SK-N-SH treated with all-trans-retinoic acid at 6 μM for 48 hours (cell line): Measurements from ENCODE around the gene CENPQ.
A peak's percentile ranks its signal among the peaks of the same experiment; 100 is the strongest.

Source experiments
- ATAC-seq: fragments of 200-7000 bp; cut with Tn5 transposase; 3 replicates; pipeline ENCODE4 v1.9.1; 2020; ENCODE audit warnings: mild to moderate bottlenecking, moderate library complexity
- BACH2 ChIP-seq: fragments of 250-450 bp; sonication (Bioruptor Pico); IDR thresholded peaks from 2 replicates; pipeline ENCODE4 v1.9.0; 2021; ENCODE audit warnings: mild to moderate bottlenecking, borderline replicate concordance
- CSDC2 ChIP-seq: fragments of 250-450 bp; sonication (Bioruptor Pico); IDR thresholded peaks from 2 replicates; pipeline ENCODE4 v1.5.0; 2020; ENCODE audit warnings: mild to moderate bottlenecking, moderate library complexity
- ISL1 ChIP-seq: fragments of 250-450 bp; sonication (Bioruptor Pico); IDR thresholded peaks from 2 replicates; pipeline ENCODE4 v2.1.2; 2022; ENCODE audit warnings: mild to moderate bottlenecking, moderate library complexity
- RARB ChIP-seq: fragments of 250-450 bp; sonication (Bioruptor Pico); IDR thresholded peaks from 2 replicates; pipeline ENCODE4 v1.8.0; 2021; ENCODE audit warnings: mild to moderate bottlenecking, moderate library complexity
- SNAI2 ChIP-seq: fragments of 250-450 bp; sonication (Bioruptor Pico); IDR thresholded peaks from 2 replicates; pipeline ENCODE4 v1.5.0; 2020; ENCODE audit warnings: mild to moderate bottlenecking, moderate library complexity
- TCF4 ChIP-seq: fragments of 250-450 bp; sonication (Bioruptor Pico); IDR thresholded peaks from 2 replicates; pipeline ENCODE4 v1.8.0; 2021; ENCODE audit warnings: mild to moderate bottlenecking, moderate library complexity, borderline replicate concordance
- TOX ChIP-seq: fragments of 250-450 bp; sonication (Bioruptor Pico); IDR thresholded peaks from 2 replicates; pipeline ENCODE4 v1.8.0; 2021; ENCODE audit warnings: mild to moderate bottlenecking, moderate library complexity, borderline replicate concordance
- ZC3H10 ChIP-seq: fragments of 250-450 bp; sonication (Bioruptor Pico); IDR thresholded peaks from 2 replicates; pipeline ENCODE4 v1.5.1; 2021; ENCODE audit warnings: mild to moderate bottlenecking, moderate library complexity
- ZFP3 ChIP-seq: fragments of 250-450 bp; sonication (Bioruptor Pico); IDR thresholded peaks from 2 replicates; pipeline ENCODE4 v1.5.0; 2020; ENCODE audit warnings: mild to moderate bottlenecking, moderate library complexity
- ZNF565 ChIP-seq: fragments of 450-650 bp; formaldehyde crosslinking; conservative IDR thresholded peaks from 2 replicates; pipeline ENCODE4 v1.5.0; 2020; ENCODE audit warnings: low read depth, mild to moderate bottlenecking, moderate library complexity
- ZNF70 ChIP-seq: fragments of 450-650 bp; formaldehyde crosslinking; IDR thresholded peaks from 2 replicates; pipeline ENCODE4 v1.5.0; 2020; ENCODE audit warnings: mild to moderate bottlenecking, moderate library complexity
- ZNF8 ChIP-seq: fragments of 450-650 bp; formaldehyde crosslinking; IDR thresholded peaks from 2 replicates; pipeline ENCODE4 v1.5.0; 2020; ENCODE audit warnings: mild to moderate bottlenecking, moderate library complexity
- TF ChIP-seq, protein P1 (sequence below): fragments of 250-450 bp; sonication (Bioruptor Pico); IDR thresholded peaks from 2 replicates; pipeline ENCODE4 v1.8.0; 2020; ENCODE audit warnings: mild to moderate bottlenecking, moderate library complexity, borderline replicate concordance
- TF ChIP-seq, protein P2 (sequence below): fragments of 250-450 bp; sonication (Bioruptor Pico); IDR thresholded peaks from 2 replicates; pipeline ENCODE4 v1.8.0; 2021; ENCODE audit warnings: low read depth, mild to moderate bottlenecking, moderate library complexity, borderline replicate concordance
- TF ChIP-seq, protein P3 (sequence below): fragments of 250-450 bp; sonication (Bioruptor Pico); IDR thresholded peaks from 2 replicates; pipeline ENCODE4 v1.5.1; 2021; ENCODE audit warnings: mild to moderate bottlenecking, moderate library complexity
- TF ChIP-seq, protein P4 (sequence below): fragments of 250-450 bp; sonication (Bioruptor Pico); IDR thresholded peaks from 2 replicates; pipeline ENCODE4 v1.5.1; 2020; ENCODE audit warnings: low read depth, mild to moderate bottlenecking, moderate library complexity

CENPQ gene, protein sequence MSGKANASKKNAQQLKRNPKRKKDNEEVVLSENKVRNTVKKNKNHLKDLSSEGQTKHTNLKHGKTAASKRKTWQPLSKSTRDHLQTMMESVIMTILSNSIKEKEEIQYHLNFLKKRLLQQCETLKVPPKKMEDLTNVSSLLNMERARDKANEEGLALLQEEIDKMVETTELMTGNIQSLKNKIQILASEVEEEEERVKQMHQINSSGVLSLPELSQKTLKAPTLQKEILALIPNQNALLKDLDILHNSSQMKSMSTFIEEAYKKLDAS

DNA sequence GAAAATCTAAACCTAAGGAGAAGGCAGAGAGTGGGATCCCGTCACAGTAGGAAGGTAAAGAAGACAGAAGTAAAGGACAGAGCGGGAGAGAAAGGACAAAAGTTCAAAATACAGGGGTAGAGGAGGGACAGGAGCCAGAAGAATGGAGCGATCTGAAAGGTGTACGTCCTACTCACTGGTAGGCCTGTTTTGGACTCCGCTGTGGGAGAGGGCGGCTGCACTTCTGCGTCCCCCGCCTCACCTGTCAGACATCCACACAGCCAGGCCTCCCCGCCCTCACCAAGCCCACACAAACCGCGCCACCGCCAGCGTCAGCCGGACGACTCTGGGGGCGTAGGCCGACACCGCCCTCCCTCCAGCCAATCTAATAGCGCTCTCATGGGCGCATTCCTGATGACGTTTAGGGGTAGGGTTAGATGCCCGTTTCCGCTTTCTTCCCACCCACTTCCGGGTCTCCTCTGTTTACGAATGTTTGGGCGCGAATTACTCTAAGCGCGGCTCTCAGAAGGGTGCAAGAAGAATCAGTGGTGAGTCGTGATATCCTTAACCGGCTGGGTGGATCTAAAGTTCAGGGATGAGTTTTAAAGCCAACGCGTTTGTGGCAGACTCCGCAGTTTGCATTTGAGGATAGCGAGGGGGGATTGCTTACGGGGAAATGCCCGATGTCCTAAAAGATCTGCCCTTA is at the start of gene CENPQ, which contains the start of gene MMUT:
Gene CENPQ (plus strand): TSS at position 444 of the 685 bp plus-strand sequence. CDS start 6,807 bp downstream, outside the sequence.
Gene MMUT (minus strand): TSS at position 327 of the 685 bp plus-strand sequence. CDS start 3,787 bp downstream, outside the sequence.
- TF ChIP-seq, protein P1, sequence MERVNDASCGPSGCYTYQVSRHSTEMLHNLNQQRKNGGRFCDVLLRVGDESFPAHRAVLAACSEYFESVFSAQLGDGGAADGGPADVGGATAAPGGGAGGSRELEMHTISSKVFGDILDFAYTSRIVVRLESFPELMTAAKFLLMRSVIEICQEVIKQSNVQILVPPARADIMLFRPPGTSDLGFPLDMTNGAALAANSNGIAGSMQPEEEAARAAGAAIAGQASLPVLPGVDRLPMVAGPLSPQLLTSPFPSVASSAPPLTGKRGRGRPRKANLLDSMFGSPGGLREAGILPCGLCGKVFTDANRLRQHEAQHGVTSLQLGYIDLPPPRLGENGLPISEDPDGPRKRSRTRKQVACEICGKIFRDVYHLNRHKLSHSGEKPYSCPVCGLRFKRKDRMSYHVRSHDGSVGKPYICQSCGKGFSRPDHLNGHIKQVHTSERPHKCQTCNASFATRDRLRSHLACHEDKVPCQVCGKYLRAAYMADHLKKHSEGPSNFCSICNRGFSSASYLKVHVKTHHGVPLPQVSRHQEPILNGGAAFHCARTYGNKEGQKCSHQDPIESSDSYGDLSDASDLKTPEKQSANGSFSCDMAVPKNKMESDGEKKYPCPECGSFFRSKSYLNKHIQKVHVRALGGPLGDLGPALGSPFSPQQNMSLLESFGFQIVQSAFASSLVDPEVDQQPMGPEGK (CRISPR knock-in tag) = no peak
- TF ChIP-seq, protein P2, sequence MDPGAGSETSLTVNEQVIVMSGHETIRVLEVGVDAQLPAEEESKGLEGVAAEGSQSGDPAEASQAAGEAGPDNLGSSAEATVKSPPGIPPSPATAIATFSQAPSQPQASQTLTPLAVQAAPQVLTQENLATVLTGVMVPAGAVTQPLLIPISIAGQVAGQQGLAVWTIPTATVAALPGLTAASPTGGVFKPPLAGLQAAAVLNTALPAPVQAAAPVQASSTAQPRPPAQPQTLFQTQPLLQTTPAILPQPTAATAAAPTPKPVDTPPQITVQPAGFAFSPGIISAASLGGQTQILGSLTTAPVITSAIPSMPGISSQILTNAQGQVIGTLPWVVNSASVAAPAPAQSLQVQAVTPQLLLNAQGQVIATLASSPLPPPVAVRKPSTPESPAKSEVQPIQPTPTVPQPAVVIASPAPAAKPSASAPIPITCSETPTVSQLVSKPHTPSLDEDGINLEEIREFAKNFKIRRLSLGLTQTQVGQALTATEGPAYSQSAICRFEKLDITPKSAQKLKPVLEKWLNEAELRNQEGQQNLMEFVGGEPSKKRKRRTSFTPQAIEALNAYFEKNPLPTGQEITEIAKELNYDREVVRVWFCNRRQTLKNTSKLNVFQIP (CRISPR knock-in tag) = no peak
- no peak for TF ChIP-seq TOX
- TF ChIP-seq BACH2 (CRISPR knock-in tag) = no peak
- no peak for TF ChIP-seq ISL1 (CRISPR knock-in tag)
- no peak for TF ChIP-seq ZNF70
- no peak for TF ChIP-seq TCF4
- no peak for TF ChIP-seq ZFP3 (CRISPR knock-in tag)
- TF ChIP-seq, protein P3, sequence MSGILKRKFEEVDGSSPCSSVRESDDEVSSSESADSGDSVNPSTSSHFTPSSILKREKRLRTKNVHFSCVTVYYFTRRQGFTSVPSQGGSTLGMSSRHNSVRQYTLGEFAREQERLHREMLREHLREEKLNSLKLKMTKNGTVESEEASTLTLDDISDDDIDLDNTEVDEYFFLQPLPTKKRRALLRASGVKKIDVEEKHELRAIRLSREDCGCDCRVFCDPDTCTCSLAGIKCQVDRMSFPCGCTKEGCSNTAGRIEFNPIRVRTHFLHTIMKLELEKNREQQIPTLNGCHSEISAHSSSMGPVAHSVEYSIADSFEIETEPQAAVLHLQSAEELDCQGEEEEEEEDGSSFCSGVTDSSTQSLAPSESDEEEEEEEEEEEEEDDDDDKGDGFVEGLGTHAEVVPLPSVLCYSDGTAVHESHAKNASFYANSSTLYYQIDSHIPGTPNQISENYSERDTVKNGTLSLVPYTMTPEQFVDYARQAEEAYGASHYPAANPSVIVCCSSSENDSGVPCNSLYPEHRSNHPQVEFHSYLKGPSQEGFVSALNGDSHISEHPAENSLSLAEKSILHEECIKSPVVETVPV (CRISPR knock-in tag) = no peak
- no peak for TF ChIP-seq CSDC2 (CRISPR knock-in tag)
- TF ChIP-seq, all 23 proteins: peak for 0
- peak; percentile 99 for ATAC-seq

DNA sequence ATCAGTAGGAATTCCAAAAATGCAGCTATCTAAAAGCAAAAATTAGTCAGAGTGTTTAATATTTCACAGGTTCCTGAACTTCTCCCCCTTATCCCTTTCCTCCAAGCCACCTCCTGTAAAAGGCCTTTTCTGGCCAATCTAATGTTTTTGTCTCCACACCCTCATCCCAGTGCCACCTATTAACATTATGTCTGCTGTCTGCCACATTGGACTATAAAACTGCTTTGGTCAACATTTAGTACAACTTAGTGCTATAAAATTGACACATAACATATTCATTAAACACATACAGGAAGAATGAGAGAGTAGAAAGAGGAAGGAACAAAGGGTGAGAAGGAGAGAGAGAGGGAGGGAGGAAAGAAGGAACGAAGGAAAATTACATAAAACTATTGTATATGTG is 47.8 kb upstream of the CENPQ start:
- ATAC-seq = no peak
- TF ChIP-seq, protein P3 (CRISPR knock-in tag) = no peak
- TF ChIP-seq, protein P4, sequence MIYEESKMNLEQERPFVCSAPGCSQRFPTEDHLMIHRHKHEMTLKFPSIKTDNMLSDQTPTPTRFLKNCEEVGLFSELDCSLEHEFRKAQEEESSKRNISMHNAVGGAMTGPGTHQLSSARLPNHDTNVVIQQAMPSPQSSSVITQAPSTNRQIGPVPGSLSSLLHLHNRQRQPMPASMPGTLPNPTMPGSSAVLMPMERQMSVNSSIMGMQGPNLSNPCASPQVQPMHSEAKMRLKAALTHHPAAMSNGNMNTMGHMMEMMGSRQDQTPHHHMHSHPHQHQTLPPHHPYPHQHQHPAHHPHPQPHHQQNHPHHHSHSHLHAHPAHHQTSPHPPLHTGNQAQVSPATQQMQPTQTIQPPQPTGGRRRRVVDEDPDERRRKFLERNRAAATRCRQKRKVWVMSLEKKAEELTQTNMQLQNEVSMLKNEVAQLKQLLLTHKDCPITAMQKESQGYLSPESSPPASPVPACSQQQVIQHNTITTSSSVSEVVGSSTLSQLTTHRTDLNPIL = no peak
- no peak for TF ChIP-seq SNAI2
- TF ChIP-seq, protein P2 (CRISPR knock-in tag) = no peak
- no peak for TF ChIP-seq ZNF565 (CRISPR knock-in tag)
- no peak for TF ChIP-seq CSDC2 (CRISPR knock-in tag)
- no peak for TF ChIP-seq ZC3H10 (CRISPR knock-in tag)
- TF ChIP-seq ZFP3 (CRISPR knock-in tag) = no peak
- TF ChIP-seq TCF4 = no peak
- no peak for TF ChIP-seq BACH2 (CRISPR knock-in tag)
- TF ChIP-seq RARB (CRISPR knock-in tag) = no peak
- TF ChIP-seq ZNF8 (CRISPR knock-in tag) = no peak
- TF ChIP-seq, protein P1 (CRISPR knock-in tag) = no peak
- TF ChIP-seq, all 23 proteins: peak for 0
